Muscle of leg (tissue), 16 donors: Measurements from ENCODE around the gene TAS1R1. TPM values are rescaled to one million over a fixed set of nuclear protein-coding genes. Genes with fewer than 3 reads are reported as not detected.

ENCODE experiments used
- DNase-seq: peaks from one replicate; pipeline ENCODE4 v3.0.0; 2013
- H3K27ac ChIP-seq: one replicate; pipeline ENCODE4 v1.5.1; 2013; ENCODE audit warnings: mild to moderate bottlenecking, low read length, control low read depth
- H3K27me3 ChIP-seq: one replicate; pipeline ENCODE4 v1.6.1; 2013; ENCODE audit warnings: low read length; ENCODE audit not compliant: control insufficient read depth, insufficient read depth
- H3K36me3 ChIP-seq: one replicate; pipeline ENCODE4 v1.6.1; 2013; ENCODE audit warnings: low read length; ENCODE audit not compliant: control insufficient read depth, insufficient read depth
- H3K4me1 ChIP-seq: one replicate; pipeline ENCODE4 v1.6.1; 2013; ENCODE audit warnings: low read length; ENCODE audit not compliant: control insufficient read depth, insufficient read depth
- H3K4me3 ChIP-seq: one replicate; pipeline ENCODE4 v1.5.1; 2013; ENCODE audit warnings: low read length, control low read depth
- H3K9me3 ChIP-seq: replicated peaks from 2 replicates; pipeline ENCODE4 v1.6.1; 2013; ENCODE audit warnings: low read depth, low read length; ENCODE audit not compliant: control insufficient read depth
- WGBS: methylation state at CpG from one replicate; pipeline ENCODE4 v1.1.5; 2013; ENCODE audit warnings: missing lambda C conversion rate; ENCODE audit not compliant: insufficient coverage; 5-methylcytosine and 5-hydroxymethylcytosine counted together
- long read RNA-seq, 11 donors: transcript quantifications; one replicate each; lab custom pipeline, GENCODE V29; 2026
- polyA plus RNA-seq, 8 donors: library from polyadenylated mRNA; unstranded; fragments of 120-200 nt; gene quantifications; one replicate each; pipeline versions ENCODE4 v1.2.1 to v1.2.3, GENCODE V29; 2013; ENCODE audit warnings: inconsistent platforms in 1 of 8, low replicate concordance in 1 of 8; ENCODE audit not compliant: insufficient read length in 8 of 8, insufficient read depth in 1 of 8
- total RNA-seq: library from RNA; stranded (reverse); fragments of 120-200 nt; gene quantifications from one replicate; pipeline ENCODE4 v1.2.4, GENCODE V29; 2013

TAS1R1 gene
- total RNA-seq: 2.7 TPM
- polyA plus RNA-seq: 1 to 10 TPM; 3.2 to 9.7 (median 6.3) TPM
- long read RNA-seq, donor 1, partial matches to known transcripts: 0 of 1 reads
- long read RNA-seq, donor 1, other reads (novel, unspliced or antisense): 0 of 1 reads
- long read RNA-seq, donor 2, partial matches to known transcripts: 0 of 1 reads
- long read RNA-seq, donor 2, other reads (novel, unspliced or antisense): 0 of 1 reads
- long read RNA-seq, donor 3, partial matches to known transcripts: 8 of 11 reads
- long read RNA-seq, donor 3, other reads (novel, unspliced or antisense): 0 of 11 reads
- long read RNA-seq, donor 4, partial matches to known transcripts: 0 of 1 reads
- long read RNA-seq, donor 4, other reads (novel, unspliced or antisense): 0 of 1 reads
- long read RNA-seq, donor 5, partial matches to known transcripts: 0 of 1 reads
- long read RNA-seq, donor 5, other reads (novel, unspliced or antisense): 0 of 1 reads
- long read RNA-seq, donor 6, partial matches to known transcripts: 0 of 2 reads
- long read RNA-seq, donor 6, other reads (novel, unspliced or antisense): 0 of 2 reads
- long read RNA-seq, donor 7, partial matches to known transcripts: 0 of 2 reads
- long read RNA-seq, donor 7, other reads (novel, unspliced or antisense): 0 of 2 reads
- long read RNA-seq, donor 8, partial matches to known transcripts: 0 of 2 reads
- long read RNA-seq, donor 8, other reads (novel, unspliced or antisense): 0 of 2 reads
- long read RNA-seq, donor 9, partial matches to known transcripts: 0 of 5 reads
- long read RNA-seq, donor 9, other reads (novel, unspliced or antisense): 0 of 5 reads
- long read RNA-seq, donor 10: 0 reads
- long read RNA-seq, donor 11, partial matches to known transcripts: 0 of 4 reads
- long read RNA-seq, donor 11, other reads (novel, unspliced or antisense): 0 of 4 reads

DNA sequence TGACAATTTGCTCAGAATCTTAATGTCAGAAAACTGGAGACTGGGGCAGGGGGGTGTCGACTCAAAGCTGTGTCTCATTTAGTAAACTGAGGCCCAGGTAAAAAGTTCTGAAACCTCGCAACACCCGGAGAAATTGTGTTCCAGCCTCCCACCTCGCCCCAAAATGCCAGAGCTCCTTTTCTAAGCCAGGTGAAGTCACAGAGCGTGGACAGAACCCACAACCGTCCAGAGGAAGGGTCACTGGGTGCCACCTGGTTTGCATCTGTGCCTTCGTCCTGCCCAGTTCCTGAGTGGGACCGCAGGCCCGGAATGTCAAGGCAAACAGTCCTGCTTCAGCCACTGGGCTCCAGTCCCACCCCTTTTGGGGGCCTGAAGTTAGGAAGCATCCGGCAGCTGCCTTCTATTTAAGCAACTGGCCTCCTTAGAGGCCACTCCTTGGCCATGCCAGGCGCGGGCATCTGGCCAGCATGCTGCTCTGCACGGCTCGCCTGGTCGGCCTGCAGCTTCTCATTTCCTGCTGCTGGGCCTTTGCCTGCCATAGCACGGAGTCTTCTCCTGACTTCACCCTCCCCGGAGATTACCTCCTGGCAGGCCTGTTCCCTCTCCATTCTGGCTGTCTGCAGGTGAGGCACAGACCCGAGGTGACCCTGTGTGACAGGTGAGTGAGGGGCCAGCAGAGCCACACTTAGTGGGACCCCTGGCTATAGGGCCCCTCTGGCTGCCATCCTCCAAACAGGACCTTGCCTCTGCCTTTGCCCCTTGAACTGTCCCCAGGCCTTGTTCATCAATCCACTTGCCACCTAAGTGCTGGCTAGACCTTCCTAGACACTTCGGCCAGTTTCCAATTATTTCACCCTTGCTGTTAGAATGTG lies at the start of gene TAS1R1:
Gene TAS1R1, plus strand, starts transcription at position 401 of the 872 bp plus-strand sequence. Its CDS starts 67 bp downstream, at position 468.
- Histone ChIP-seq H3K4me1 (peaks cover 24% of the 10 kb centered on the region), H3K27ac (peak within 1 kb of the TSS; percentile 86), H3K9me3 (no peaks in the 10 kb centered on the region), H3K27me3 (no peaks in the 10 kb centered on the region), H3K36me3 (peaks cover 6% of the 10 kb centered on the region), H3K4me3 (peak within 1 kb of the TSS; percentile 82)
- peak; percentile 83 for DNase-seq
- 54% methylated on average over 16 of the region's 19 CpGs for WGBS

DNA sequence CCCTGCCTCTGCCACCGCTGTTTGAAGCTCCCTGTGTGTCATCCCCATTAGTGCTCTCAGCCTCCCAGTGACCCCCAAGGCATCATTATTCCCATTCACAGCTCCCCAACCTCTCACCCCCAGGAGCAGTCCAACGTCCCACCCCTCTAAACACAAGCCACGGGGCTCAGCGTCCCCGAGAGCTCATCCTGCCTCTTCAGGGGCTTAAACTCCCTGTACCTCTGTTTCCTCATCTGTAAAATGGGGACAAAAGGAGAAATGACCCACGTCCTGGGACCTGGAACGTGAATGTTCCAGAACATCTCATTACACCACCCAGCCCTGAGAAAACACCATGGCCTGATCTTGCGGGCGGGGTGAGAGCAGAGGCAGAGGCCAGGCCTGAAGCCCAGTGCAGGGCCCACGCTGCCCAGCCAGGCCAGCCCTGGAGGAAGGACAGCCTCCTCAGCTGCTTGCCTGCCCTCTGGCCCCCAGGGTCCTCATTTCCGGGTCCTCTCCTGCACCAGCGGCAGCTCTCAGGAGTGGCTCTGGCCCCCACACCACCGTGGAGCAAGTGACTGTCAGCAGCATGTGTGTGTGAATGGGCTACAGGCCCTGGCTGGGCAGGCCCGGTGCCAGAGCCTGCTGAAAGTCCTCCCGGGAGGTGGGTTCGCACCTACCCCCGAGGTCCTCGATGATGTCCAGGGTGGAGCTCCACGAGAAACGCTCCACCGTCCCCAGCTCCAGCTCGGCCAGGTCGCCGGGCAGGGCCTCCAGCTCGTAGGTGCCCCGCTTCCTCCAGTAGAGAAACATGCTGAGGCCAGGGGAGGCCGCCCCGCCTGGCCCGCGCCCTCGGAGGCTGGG lies 49.5 kb upstream of the TAS1R1 start:
- Histone ChIP-seq H3K36me3 (no peaks in the 10 kb centered on the region), H3K27me3 (no peaks in the 10 kb centered on the region), H3K4me1 (peaks cover 89% of the 10 kb centered on the region), H3K4me3 (no peak overlapping the region), H3K9me3 (no peaks in the 10 kb centered on the region), H3K27ac (no peak overlapping the region)
- WGBS: 79% methylated on average over 26 of the region's 31 CpGs
- DNase-seq: no peak

DNA sequence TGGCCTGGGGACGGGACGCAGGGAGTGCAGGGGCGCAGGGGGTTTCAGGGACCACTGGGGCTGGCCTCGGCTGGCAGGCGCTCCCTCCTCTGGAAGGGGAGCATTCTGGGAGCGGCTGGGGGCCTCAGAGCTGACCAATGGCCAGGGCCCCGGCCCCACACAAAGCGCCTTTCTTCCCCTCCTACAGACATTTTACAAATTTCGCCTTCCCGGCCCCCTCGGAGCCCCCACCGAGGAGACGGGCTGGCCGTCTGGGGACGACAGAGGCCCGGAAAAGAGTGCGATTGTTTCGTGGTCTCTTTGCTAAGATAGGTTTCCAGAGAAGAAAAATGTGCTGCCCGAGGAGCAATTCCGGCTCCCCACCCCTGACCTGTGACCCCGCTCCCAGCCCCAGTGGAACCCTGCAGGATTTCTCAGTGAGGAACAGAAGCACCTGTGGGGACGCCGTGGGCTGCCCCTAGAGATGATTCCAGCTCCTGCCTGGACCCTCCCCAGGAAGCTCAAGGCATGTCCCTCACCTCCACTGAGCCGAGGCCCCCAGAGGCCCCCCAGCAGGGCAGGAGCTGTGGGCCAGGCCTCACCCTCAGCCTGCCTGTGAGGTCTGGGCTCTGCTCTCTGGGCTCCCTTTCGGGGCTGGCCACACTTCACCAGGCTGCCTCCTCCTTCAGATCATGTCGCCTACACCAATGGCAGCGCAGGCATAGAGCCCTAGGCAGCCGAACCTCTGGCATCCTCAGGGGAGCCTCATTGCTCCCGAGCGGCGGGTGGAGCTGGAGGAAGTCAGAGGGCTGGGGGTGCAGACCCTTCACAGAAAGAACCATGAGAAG lies 48.7 kb upstream of the TAS1R1 start:
- no peaks in the 10 kb centered on the region for H3K9me3 ChIP-seq
- H3K36me3 ChIP-seq: no peaks in the 10 kb centered on the region
- H3K27ac ChIP-seq: no peak overlapping the region
- no peak for DNase-seq
- no peak overlapping the region for H3K4me3 ChIP-seq
- no peaks in the 10 kb centered on the region for H3K27me3 ChIP-seq
- peaks cover 87% of the 10 kb centered on the region for H3K4me1 ChIP-seq
- 60% methylated on average over 22 of the region's 31 CpGs for WGBS

- 18% methylated on average over 3 of the region's 7 CpGs for WGBS
- Histone ChIP-seq H3K4me3 (no peak overlapping the region), H3K27ac (peak overlapping the region; percentile 13), H3K4me1 (peaks cover 87% of the 10 kb centered on the region), H3K27me3 (no peaks in the 10 kb centered on the region), H3K36me3 (no peaks in the 10 kb centered on the region), H3K9me3 (no peaks in the 10 kb centered on the region)
- DNase-seq: no peak
These were observed 48.1 kb upstream of the TAS1R1 start for GRCh38 chr1:6507037-6507428.

GRCh38 chr1:6507461-6507911 lies 47.6 kb upstream of the TAS1R1 start:
- H3K4me1 ChIP-seq: peaks cover 87% of the 10 kb centered on the region
- no peaks in the 10 kb centered on the region for H3K27me3 ChIP-seq
- DNase-seq: no peak
- WGBS: 25% methylated on average over 12 of the region's 12 CpGs
- H3K27ac ChIP-seq: peak overlapping the region; percentile 13
- H3K4me3 ChIP-seq: no peak overlapping the region
- H3K9me3 ChIP-seq: no peaks in the 10 kb centered on the region
- H3K36me3 ChIP-seq: no peaks in the 10 kb centered on the region

- Histone ChIP-seq H3K36me3 (no peaks in the 10 kb centered on the region), H3K4me3 (no peak overlapping the region), H3K9me3 (no peaks in the 10 kb centered on the region), H3K4me1 (peaks cover 88% of the 10 kb centered on the region), H3K27me3 (no peaks in the 10 kb centered on the region), H3K27ac (peak overlapping the region; percentile 29)
- DNase-seq: peak; percentile 60
- 51% methylated on average over 14 of the region's 18 CpGs for WGBS
These were observed 46.8 kb upstream of the TAS1R1 start for GRCh38 chr1:6508154-6508815.

- no peak for DNase-seq
- Histone ChIP-seq H3K4me1 (peaks cover 92% of the 10 kb centered on the region), H3K27ac (peak overlapping the region; percentile 47), H3K36me3 (no peaks in the 10 kb centered on the region), H3K4me3 (no peak overlapping the region), H3K9me3 (no peaks in the 10 kb centered on the region), H3K27me3 (no peaks in the 10 kb centered on the region)
- 76% methylated on average over 10 of the region's 11 CpGs for WGBS
These were observed 46.3 kb upstream of the TAS1R1 start for GRCh38 chr1:6508816-6509189.

DNA sequence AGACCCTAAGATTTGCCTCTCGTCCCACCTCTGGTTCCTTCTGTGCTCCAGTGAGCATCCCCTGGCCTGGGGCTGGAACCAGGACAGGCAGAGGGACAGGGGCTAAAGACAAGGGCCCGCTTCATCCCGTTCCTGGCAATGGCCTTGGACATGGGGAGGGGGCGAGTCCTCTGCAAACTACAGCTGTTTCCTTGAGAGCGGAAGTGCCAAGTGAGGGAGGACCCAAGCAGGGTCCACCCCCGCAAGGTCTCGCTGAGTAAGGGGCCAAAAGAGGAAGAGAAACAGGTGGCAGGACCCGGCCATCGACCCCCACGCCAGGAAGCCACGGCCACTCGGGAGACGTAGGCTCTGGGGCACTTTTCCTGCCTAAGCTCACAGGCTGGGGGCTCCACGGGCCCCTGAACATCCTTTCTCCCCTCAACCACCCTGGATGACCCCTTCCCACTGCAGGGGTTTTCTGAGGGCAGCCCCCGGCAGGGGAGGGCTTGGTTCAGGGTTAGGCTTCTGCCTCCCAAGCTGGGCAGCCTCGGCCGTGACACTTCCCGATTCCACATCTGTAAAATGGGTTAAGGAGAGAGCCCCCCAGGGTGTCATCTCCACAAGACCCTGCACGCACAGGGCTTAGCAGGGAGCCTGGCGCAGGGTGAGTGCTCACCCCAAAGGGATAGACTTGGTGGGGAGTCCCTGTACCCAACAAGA lies 45.7 kb upstream of the TAS1R1 start:
- Histone ChIP-seq H3K4me3 (no peak overlapping the region), H3K9me3 (no peaks in the 10 kb centered on the region), H3K4me1 (peaks cover 92% of the 10 kb centered on the region), H3K36me3 (no peaks in the 10 kb centered on the region), H3K27ac (no peak overlapping the region), H3K27me3 (no peaks in the 10 kb centered on the region)
- peak; percentile 72 for DNase-seq
- WGBS: 41% methylated on average over 10 of the region's 20 CpGs
